ENCODE results near the gene GSDMA. TPM values are rescaled to one million over a fixed set of nuclear protein-coding genes. Genes with fewer than 3 reads are reported as not detected.

GSDMA gene
- polyA plus RNA-seq, 3 donors, result 0.64 to 2.8 (median 2.5) TPM

GRCh38 chr17:40026816-40027613, 64.2 kb downstream of the GSDMA start:
- DNase-seq (ENCODE audit: extremely low read depth in 1 of 11, low read depth in 9 of 11, low spot score in 4 of 11), result peak in 10 of 11 donors; percentile 44 to 80 (median 66)

Other genes with a start within 250 kb of the GSDMA start
- gene MIEN1, start 232.5 kb upstream of the GSDMA start, polyA plus RNA-seq (ENCODE audit: insufficient read length in 3 of 3), result 10 to 100 TPM; 31.9 to 34.9 (median 34.8) TPM
- gene GRB7, start 225.1 kb upstream of the GSDMA start, polyA plus RNA-seq (ENCODE audit: insufficient read length in 3 of 3), result 10 to 100 TPM; 32.3 to 58.0 (median 36.9) TPM
- under 1 TPM; 0.11 to 0.30 (median 0.23) TPM for gene IKZF3, start 98.7 kb upstream of the GSDMA start, polyA plus RNA-seq (ENCODE audit: insufficient read length in 3 of 3)
- gene ZPBP2, start 94.8 kb upstream of the GSDMA start, polyA plus RNA-seq (ENCODE audit: insufficient read length in 3 of 3), result not detected
- 10 to 100 TPM; 11.8 to 27.9 (median 13.8) TPM for gene GSDMB, start 44.4 kb upstream of the GSDMA start, polyA plus RNA-seq (ENCODE audit: insufficient read length in 3 of 3)
- 10 to 100 TPM; 87.8 to 92.0 (median 88.8) TPM for gene ORMDL3, start 35.4 kb upstream of the GSDMA start, polyA plus RNA-seq (ENCODE audit: insufficient read length in 3 of 3)
- under 1 TPM in 1 of 3 donors, not detected in 2; 0.11 TPM for gene LRRC3C, start 35.3 kb upstream of the GSDMA start, polyA plus RNA-seq (ENCODE audit: insufficient read length in 3 of 3)
- 100 to 1,000 TPM; 109 to 129 (median 110) TPM for gene PSMD3, start 17.8 kb downstream of the GSDMA start, polyA plus RNA-seq (ENCODE audit: insufficient read length in 3 of 3)
- not detected for gene CSF3, start 52.4 kb downstream of the GSDMA start, polyA plus RNA-seq (ENCODE audit: insufficient read length in 3 of 3)
- 100 to 1,000 TPM in 2 of 3 donors, 10 to 100 TPM in 1; 97.1 to 139 (median 105) TPM for gene MED24, start 91.4 kb downstream of the GSDMA start, polyA plus RNA-seq (ENCODE audit: insufficient read length in 3 of 3)
- 10 to 100 TPM; 46.9 to 57.1 (median 51.1) TPM for gene THRA, start 100.0 kb downstream of the GSDMA start, polyA plus RNA-seq (ENCODE audit: insufficient read length in 3 of 3)
- 1 to 10 TPM; 3.2 to 4.7 (median 3.7) TPM for gene NR1D1, start 137.6 kb downstream of the GSDMA start, polyA plus RNA-seq (ENCODE audit: insufficient read length in 3 of 3)
- gene MSL1, start 159.0 kb downstream of the GSDMA start, polyA plus RNA-seq (ENCODE audit: insufficient read length in 3 of 3), result 100 to 1,000 TPM; 149 to 176 (median 160) TPM
- 100 to 1,000 TPM in 2 of 3 donors, 10 to 100 TPM in 1; 97.9 to 112 (median 109) TPM for gene CASC3, start 177.5 kb downstream of the GSDMA start, polyA plus RNA-seq (ENCODE audit: insufficient read length in 3 of 3)
- gene RAPGEFL1, start 214.5 kb downstream of the GSDMA start, polyA plus RNA-seq (ENCODE audit: insufficient read length in 3 of 3), result 10 to 100 TPM in 1 of 3 donors, 1 to 10 TPM in 2; 8.0 to 11.5 (median 9.0) TPM